Measurements from ENCODE around the gene IARS1. TPM values are rescaled to one million over a fixed set of nuclear protein-coding genes. Genes with fewer than 3 reads are reported as not detected.

IARS1 gene
- total and polyA plus RNA-seq, 8 donors = 81.6 to 157 (median 88.9) TPM

DNA sequence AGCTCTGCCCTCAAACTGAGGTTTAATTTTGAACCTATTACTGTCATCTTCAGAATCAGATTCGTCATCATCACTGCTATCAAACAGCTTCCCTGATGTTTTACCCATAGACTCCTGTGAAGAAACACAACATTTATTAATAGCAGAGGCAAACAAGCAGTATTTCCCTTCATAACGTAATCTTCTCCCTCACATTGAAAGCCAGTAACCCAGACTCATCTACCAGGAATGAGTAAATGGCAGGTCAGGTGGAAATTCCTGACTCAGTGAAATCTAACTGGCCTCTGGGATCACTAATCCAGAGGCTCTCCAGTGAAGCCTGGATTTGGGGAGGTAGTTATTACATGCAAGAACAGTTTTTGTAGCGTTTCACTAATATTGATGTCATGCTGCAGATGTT is 17.1 kb upstream of the IARS1 start:
- ATAC-seq = no peak
- TF ChIP-seq, protein P1, sequence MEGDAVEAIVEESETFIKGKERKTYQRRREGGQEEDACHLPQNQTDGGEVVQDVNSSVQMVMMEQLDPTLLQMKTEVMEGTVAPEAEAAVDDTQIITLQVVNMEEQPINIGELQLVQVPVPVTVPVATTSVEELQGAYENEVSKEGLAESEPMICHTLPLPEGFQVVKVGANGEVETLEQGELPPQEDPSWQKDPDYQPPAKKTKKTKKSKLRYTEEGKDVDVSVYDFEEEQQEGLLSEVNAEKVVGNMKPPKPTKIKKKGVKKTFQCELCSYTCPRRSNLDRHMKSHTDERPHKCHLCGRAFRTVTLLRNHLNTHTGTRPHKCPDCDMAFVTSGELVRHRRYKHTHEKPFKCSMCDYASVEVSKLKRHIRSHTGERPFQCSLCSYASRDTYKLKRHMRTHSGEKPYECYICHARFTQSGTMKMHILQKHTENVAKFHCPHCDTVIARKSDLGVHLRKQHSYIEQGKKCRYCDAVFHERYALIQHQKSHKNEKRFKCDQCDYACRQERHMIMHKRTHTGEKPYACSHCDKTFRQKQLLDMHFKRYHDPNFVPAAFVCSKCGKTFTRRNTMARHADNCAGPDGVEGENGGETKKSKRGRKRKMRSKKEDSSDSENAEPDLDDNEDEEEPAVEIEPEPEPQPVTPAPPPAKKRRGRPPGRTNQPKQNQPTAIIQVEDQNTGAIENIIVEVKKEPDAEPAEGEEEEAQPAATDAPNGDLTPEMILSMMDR (IDR thresholded peaks at IDR 0.05) = no peak
- Histone ChIP-seq H3K9me3 (no peaks in the 10 kb centered on the region), H3K4me1 (peaks cover 0 to 7% of the 10 kb centered on the region in 2 donors), H3K4me3 (no peak overlapping the region), H3K27ac (no peak overlapping the region), H3K27me3 (no peaks in the 10 kb centered on the region), H3K36me3 (peaks cover 8 to 85% of the 10 kb centered on the region in 2 donors)
- DNase-seq = no peak
- intact Hi-C loops (cut with DNase I) = no loop called here

DNA sequence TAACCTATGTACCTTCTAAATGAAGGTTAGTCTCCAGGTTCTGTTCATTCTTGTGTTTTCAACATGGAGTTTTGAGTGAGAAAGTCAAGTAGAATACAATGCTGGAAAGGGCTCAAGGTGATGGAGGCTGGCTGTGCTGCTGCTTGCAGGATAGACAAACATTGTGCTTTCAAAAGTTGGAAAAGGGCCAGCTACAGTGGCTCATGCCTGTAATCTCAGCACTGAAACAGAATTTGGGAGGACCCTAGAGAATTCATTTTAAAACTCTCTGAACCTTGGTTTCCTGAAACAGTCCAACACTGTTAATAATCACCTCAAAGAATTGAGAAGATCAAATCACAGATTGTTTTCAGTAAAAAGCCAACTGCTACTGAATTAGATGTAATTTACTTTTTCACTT is 15.4 kb upstream of the IARS1 start:
- Histone ChIP-seq H3K9me3 (no peaks in the 10 kb centered on the region), H3K27me3 (no peaks in the 10 kb centered on the region), H3K36me3 (peaks cover 8 to 85% of the 10 kb centered on the region in 2 donors), H3K4me3 (no peak overlapping the region), H3K27ac (no peak overlapping the region), H3K4me1 (peaks cover 0 to 7% of the 10 kb centered on the region in 2 donors)
- intact Hi-C loops (cut with DNase I) = no loop called here
- ATAC-seq = no peak
- DNase-seq = no peak
- TF ChIP-seq, protein P1 (IDR thresholded peaks at IDR 0.05) = no peak

DNA sequence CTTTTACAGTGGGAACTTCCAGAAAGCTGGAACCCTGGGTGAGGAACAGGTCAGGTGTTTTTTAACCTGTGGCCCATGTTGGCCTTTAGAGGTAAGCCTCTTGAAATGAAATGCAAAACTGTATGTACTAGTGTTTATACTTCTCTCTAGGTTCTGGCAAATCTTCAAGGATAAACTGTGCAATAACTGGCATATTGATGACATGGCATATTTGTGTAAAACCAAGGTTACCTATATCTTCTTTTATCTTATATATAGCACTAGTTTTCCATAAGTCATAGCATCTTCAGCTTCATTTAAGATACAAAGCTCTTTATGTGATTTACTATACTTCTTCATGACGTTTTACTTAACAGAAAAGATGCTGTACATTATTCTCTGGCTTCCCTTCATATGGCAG is 7.4 kb upstream of the IARS1 start:
- Histone ChIP-seq H3K36me3 (peaks cover 0 to 93% of the 10 kb centered on the region in 2 donors), H3K9me3 (no peaks in the 10 kb centered on the region), H3K27me3 (no peaks in the 10 kb centered on the region), H3K27ac (no peak overlapping the region), H3K4me3 (no peak overlapping the region), H3K4me1 (no peaks in the 10 kb centered on the region)
- ATAC-seq (no peak), DNase-seq (no peak)
- intact Hi-C loops (cut with DNase I) = no loop called here
- TF ChIP-seq, protein P1 (IDR thresholded peaks at IDR 0.05) = no peak

DNA sequence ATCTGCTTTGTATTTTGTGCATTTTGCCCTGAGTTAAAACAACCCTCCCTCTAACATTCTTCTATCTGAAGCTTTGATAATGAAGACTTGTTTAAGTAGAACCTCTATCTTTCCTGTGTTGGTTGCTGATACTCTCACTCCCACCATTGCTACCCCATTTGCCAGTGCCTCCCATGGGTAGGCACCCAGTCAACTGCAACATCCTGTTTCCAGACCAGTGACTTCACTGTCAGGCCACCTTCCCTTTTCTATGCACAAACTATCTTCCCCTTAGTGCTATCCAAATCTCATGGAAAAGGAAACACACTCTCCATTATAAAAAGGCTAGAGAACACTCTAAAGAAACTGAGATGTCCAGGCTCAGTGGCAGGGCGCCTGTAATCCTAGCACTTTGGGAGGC is 5.6 kb upstream of the IARS1 start:
- no peak for ATAC-seq
- intact Hi-C loops (cut with DNase I) = no loop called here
- H3K36me3 ChIP-seq = peaks cover 0 to 76% of the 10 kb centered on the region in 2 donors

DNA sequence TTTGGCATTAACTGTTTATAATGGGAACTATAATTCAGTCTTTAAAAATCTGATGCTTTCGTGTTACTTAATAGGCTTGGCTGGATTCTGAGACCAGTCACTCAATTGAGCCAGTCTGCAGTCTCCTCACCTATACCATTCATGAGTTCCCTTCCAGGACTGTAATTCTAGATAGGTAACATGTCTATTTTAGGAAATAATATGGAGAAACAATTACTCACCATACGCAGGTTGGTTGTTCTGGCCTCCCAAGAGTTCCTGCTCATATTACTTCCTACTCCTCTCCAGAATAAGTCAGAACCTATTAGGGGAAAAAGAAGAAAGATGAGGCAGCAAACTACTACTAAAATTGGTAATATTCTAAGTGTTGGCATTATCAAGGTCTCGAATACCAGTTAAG is 4.5 kb upstream of the IARS1 start:
- H3K27me3 ChIP-seq = no peaks in the 10 kb centered on the region
- H3K4me1 ChIP-seq = peaks cover 9 to 11% of the 10 kb centered on the region in 2 donors
- no peak overlapping the region for H3K27ac ChIP-seq
- TF ChIP-seq, protein P1 (IDR thresholded peaks at IDR 0.05) = no peak
- ATAC-seq = no peak
- no peak for DNase-seq
- no peaks in the 10 kb centered on the region for H3K9me3 ChIP-seq
- peaks cover 0 to 65% of the 10 kb centered on the region in 2 donors for H3K36me3 ChIP-seq
- intact Hi-C loops (cut with DNase I) = no loop called here
- no peak overlapping the region for H3K4me3 ChIP-seq

More for the DNA sequence above, 5.6 kb upstream of the IARS1 start:
- no peak overlapping the region for H3K27ac ChIP-seq
- peaks cover 8 to 11% of the 10 kb centered on the region in 2 donors for H3K4me1 ChIP-seq
- DNase-seq = no peak
- TF ChIP-seq, protein P1 (IDR thresholded peaks at IDR 0.05) = no peak
- H3K4me3 ChIP-seq = no peak overlapping the region
- no peaks in the 10 kb centered on the region for H3K9me3 ChIP-seq
- H3K27me3 ChIP-seq = no peaks in the 10 kb centered on the region
